GM12878 (cell line): ENCODE results near the gene PPM1E.

Experiments
- BRCA1 ChIP-seq: IDR thresholded peaks from 2 replicates; pipeline ENCODE4 v1.6.1; 2011; ENCODE audit warnings: low read depth, low read length, improper control_type of control experiment
- CTCF ChIP-seq, 3 experiments: IDR thresholded peaks in 2 of 3; conservative IDR thresholded peaks in 1 of 3; 2 replicates each; pipeline ENCODE4 v1.5.1; 2011; ENCODE audit warnings: low read depth in 3 of 3, low read length in 3 of 3, mild to moderate bottlenecking in 3 of 3, control low read depth in 2 of 3, moderate library complexity in 2 of 3, inconsistent platforms in 1 of 3, mixed read lengths in 1 of 3; ENCODE audit not compliant: control insufficient read depth in 2 of 3, insufficient read depth in 1 of 3; ENCODE audit errors: extremely low read depth in 1 of 3
- EP300 ChIP-seq, 2 experiments: fragments of 150-350 bp in 1 of 2; IDR thresholded peaks; 2 replicates each; pipeline ENCODE4 v1.6.1; 2011 to 2012; ENCODE audit warnings: low read depth in 2 of 2, low read length in 2 of 2, borderline replicate concordance in 1 of 2, improper control_type of control experiment in 1 of 2, inconsistent platforms in 1 of 2; ENCODE audit not compliant: control insufficient read depth in 1 of 2
- FOXK2 ChIP-seq: fragments of 450-650 bp; IDR thresholded peaks from 2 replicates; pipeline ENCODE4 v1.6.1; 2017; ENCODE audit warnings: mild to moderate bottlenecking, moderate library complexity
- MAX ChIP-seq: IDR thresholded peaks from 2 replicates; pipeline ENCODE4 v1.6.1; 2012; ENCODE audit warnings: low read depth, low read length, improper control_type of control experiment
- MTA3 ChIP-seq: IDR thresholded peaks from 2 replicates; pipeline ENCODE4 v1.6.1; 2012; ENCODE audit warnings: low read length, inconsistent platforms, borderline replicate concordance
- POLR2A ChIP-seq: IDR thresholded peaks from 2 replicates; pipeline ENCODE4 v1.6.1; 2011; ENCODE audit warnings: low read depth, mild to moderate bottlenecking, low read length
- POLR2AphosphoS5 ChIP-seq: IDR thresholded peaks from 2 replicates; pipeline ENCODE4 v1.6.1; 2011; ENCODE audit warnings: mild to moderate bottlenecking, low read length, inconsistent platforms
- SMC3 ChIP-seq: IDR thresholded peaks from 2 replicates; pipeline ENCODE4 v1.6.1; 2011; ENCODE audit warnings: low read length, improper control_type of control experiment, borderline replicate concordance
- SREBF2 ChIP-seq: IDR thresholded peaks from 2 replicates; pipeline ENCODE4 v1.6.1; 2012; ENCODE audit warnings: mild to moderate bottlenecking, low read length
- SUZ12 ChIP-seq: fragments of 200-600 bp; sonication (generic); IDR thresholded peaks from one replicate; pipeline ENCODE4 v1.6.1; 2018; ENCODE audit warnings: antibody characterized with exemption, mild to moderate bottlenecking; ENCODE audit not compliant: unreplicated experiment
- TAF1 ChIP-seq: IDR thresholded peaks from 2 replicates; pipeline ENCODE4 v1.6.1; 2011; ENCODE audit warnings: mild to moderate bottlenecking, low read depth, low read length, borderline replicate concordance

- no peak for TF ChIP-seq MAX
- TF ChIP-seq POLR2AphosphoS5 = no peak
- TF ChIP-seq MTA3 = no peak
- TF ChIP-seq SREBF2 = no peak
- no peak for TF ChIP-seq POLR2A
- no peak for TF ChIP-seq CTCF (IDR thresholded peaks at IDR 0.05 in 2 of 3, conservative IDR thresholded peaks at IDR 0.05 in 1 of 3; ENCODE audit: control insufficient read depth in 2 of 3, extremely low read depth in 1 of 3, insufficient read depth in 1 of 3, low read depth in 3 of 3, low read length in 3 of 3)
- no peak for TF ChIP-seq SUZ12
- no peak for TF ChIP-seq TAF1
- no peak for TF ChIP-seq EP300 (IDR thresholded peaks at IDR 0.05; ENCODE audit: borderline replicate concordance in 1 of 2, control insufficient read depth in 1 of 2, low read depth in 2 of 2, low read length in 2 of 2)
- no peak for TF ChIP-seq BRCA1
- no peak for TF ChIP-seq FOXK2
- TF ChIP-seq SMC3 = no peak
Observed at GRCh38 chr17:59018019-59018418, 262.4 kb downstream of the PPM1E start.
